NB4 (cell line): ENCODE measurements around the gene ANXA6.

Experiments
- POLR2A ChIP-seq: IDR thresholded peaks from 2 replicates; pipeline ENCODE4 v1.6.1; 2011; ENCODE audit warnings: mild to moderate bottlenecking; ENCODE audit not compliant: insufficient read length; ENCODE audit errors: extremely low read depth
- TF ChIP-seq, protein P1 (sequence below): IDR thresholded peaks from one replicate; pipeline ENCODE4 v1.5.1; 2012; ENCODE audit warnings: low read depth, low read length
- TF ChIP-seq, protein P2 (sequence below): IDR thresholded peaks from 2 replicates; pipeline ENCODE4 v1.6.1; 2011; ENCODE audit warnings: low read depth, low read length

DNA sequence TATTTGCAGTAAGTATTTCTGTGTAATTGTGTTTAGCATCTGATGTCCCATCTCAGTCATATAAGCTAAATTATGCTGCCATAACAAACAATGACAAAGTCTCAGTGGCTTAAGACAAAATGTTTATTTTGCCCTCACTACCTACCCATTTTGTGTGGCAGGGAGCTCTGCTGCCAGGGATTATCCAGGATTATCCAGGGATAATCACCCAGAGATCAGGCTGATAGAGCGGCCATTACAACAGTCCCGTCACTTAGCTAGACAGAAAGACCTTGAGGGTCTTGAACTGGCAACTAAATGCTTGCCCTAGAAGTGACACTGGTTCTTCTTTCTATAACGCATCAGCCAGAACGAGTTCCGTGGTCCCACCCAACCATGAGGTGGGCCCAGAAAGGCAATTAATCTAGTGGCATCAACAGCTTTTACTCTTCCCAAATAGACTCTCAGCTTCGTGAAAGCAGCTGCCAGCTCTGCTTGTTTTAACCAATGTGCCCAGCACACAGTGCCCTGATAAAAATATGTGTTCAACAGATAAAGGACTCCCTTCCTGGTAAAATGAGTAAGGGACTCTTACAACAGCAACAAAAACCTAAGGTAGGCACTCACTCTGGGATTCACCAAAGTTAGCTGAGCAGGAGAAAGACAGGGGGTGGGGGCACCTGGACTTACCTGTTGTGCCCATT lies 43.5 kb upstream of the ANXA6 start:
- TF ChIP-seq, protein P1, sequence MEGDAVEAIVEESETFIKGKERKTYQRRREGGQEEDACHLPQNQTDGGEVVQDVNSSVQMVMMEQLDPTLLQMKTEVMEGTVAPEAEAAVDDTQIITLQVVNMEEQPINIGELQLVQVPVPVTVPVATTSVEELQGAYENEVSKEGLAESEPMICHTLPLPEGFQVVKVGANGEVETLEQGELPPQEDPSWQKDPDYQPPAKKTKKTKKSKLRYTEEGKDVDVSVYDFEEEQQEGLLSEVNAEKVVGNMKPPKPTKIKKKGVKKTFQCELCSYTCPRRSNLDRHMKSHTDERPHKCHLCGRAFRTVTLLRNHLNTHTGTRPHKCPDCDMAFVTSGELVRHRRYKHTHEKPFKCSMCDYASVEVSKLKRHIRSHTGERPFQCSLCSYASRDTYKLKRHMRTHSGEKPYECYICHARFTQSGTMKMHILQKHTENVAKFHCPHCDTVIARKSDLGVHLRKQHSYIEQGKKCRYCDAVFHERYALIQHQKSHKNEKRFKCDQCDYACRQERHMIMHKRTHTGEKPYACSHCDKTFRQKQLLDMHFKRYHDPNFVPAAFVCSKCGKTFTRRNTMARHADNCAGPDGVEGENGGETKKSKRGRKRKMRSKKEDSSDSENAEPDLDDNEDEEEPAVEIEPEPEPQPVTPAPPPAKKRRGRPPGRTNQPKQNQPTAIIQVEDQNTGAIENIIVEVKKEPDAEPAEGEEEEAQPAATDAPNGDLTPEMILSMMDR, result no peak
- TF ChIP-seq, protein P2, sequence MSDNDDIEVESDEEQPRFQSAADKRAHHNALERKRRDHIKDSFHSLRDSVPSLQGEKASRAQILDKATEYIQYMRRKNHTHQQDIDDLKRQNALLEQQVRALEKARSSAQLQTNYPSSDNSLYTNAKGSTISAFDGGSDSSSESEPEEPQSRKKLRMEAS, result no peak
- no peak for TF ChIP-seq POLR2A
